Uterus (tissue), 2 donors: Measurements from ENCODE around the gene LRRIQ1.

Experiments
- POLR2A ChIP-seq, 2 donors: fragments of 450-650 bp; IDR thresholded peaks; one replicate each; pipeline ENCODE4 v1.6.1; 2016; ENCODE audit warnings: antibody characterized with exemption in 2 of 2, mild to moderate bottlenecking in 1 of 2, moderate library complexity in 1 of 2
- TF ChIP-seq, protein P1 (sequence below), 4 experiments: fragments of 200-600 bp in 2 of 4; fragments of 450-650 bp in 2 of 4; sonication (generic) in 2 of 4; IDR thresholded peaks; one replicate each; pipeline ENCODE4 v1.5.1; 2016 to 2019; ENCODE audit warnings: antibody characterized with exemption in 4 of 4, mild to moderate bottlenecking in 2 of 4, moderate library complexity in 1 of 4

DNA sequence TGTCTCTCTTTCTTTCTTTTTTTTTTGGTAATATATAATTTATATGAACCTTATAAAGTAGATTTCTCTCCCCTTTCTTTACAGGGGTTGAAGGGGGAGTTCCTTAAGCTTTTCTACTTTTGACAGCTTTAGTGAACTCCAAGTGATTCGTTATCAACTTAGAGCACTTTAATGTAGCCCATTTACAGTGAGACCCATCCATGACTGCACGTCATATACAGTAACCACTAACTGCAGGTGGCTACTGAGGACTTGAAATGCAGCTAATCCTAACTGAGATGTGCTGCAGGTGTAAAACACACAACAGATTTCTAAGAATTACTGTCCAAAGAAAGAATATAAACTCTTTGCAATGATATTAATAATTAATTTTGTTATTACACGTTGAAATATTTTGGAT is 582 bp downstream of the LRRIQ1 start:
- TF ChIP-seq, protein P1, sequence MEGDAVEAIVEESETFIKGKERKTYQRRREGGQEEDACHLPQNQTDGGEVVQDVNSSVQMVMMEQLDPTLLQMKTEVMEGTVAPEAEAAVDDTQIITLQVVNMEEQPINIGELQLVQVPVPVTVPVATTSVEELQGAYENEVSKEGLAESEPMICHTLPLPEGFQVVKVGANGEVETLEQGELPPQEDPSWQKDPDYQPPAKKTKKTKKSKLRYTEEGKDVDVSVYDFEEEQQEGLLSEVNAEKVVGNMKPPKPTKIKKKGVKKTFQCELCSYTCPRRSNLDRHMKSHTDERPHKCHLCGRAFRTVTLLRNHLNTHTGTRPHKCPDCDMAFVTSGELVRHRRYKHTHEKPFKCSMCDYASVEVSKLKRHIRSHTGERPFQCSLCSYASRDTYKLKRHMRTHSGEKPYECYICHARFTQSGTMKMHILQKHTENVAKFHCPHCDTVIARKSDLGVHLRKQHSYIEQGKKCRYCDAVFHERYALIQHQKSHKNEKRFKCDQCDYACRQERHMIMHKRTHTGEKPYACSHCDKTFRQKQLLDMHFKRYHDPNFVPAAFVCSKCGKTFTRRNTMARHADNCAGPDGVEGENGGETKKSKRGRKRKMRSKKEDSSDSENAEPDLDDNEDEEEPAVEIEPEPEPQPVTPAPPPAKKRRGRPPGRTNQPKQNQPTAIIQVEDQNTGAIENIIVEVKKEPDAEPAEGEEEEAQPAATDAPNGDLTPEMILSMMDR (IDR thresholded peaks at IDR 0.05), result no peak
- no peak for TF ChIP-seq POLR2A (IDR thresholded peaks at IDR 0.05)
